RKO (cell line): ENCODE data around the gene KLHL29.

Experiments used
- DNase-seq: peaks from one replicate; pipeline ENCODE4 v3.0.0-alpha.2; 2016; ENCODE audit warnings: low spot score

The KLHL29 gene

DNA sequence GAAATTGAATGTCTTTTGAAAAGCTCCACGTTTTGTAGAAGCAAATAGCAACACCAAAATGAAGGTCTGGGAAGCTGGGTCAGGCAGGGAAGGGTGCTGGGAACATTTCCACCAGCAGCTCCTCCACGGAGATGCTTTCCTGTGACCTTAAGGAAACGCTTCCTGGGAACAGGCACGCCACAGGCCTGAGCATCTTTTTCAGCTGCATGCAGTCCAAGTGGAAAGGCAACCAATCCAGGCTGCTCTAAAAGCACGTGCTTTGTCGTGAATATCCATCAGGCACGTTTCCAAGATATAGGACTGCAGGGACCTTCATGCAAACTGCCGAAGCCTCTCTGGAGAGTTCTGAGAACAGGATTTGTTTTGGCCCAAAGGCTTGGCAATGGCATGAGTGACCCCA lies 109.3 kb downstream of the KLHL29 start:
- DNase-seq: no peak

- DNase-seq: no peak
These were observed 110.7 kb downstream of the KLHL29 start for GRCh38 chr2:23495661-23496114.

DNA sequence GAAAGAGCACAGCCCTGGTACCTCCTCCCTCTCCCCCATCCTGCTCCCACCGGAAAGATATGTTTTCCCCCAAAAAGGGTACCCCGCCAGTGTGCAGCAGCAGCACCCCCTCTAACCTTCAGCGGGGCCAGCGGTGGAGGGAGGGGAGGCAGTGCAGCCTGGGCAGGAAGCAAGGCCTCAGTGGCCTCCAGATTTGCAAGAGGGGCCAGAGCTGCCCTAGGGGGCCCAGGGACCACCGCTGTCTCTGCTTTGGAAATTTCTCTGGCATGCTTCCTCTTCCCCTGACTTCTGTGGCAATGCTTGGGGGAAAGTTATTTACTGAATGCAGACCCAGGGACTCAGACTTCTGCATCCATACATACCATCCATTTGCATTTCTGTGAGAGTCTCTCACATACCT lies 111.5 kb downstream of the KLHL29 start:
- no peak for DNase-seq

- no peak for DNase-seq
These were observed 112.1 kb downstream of the KLHL29 start for GRCh38 chr2:23497063-23497462.

DNA sequence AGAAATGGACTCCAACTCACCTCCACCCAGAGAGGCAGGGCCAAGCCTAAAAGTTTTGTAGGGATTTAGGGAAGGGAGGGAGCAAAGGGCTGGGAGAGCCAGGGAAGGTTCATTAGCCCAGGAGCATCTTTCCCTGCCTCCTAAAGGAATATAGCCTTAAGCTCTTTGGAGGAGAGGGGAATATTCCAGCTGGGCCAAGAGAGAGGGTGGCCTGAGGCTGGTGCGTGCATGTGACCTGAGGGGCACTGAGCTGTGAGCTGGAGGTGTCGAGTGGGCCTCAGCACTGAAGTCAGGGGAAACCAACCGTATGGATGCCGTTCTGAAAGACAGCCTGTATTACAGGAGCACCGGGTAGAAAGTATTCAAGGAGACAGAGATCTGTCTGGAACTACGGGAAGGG lies 112.6 kb downstream of the KLHL29 start:
- no peak for DNase-seq

DNA sequence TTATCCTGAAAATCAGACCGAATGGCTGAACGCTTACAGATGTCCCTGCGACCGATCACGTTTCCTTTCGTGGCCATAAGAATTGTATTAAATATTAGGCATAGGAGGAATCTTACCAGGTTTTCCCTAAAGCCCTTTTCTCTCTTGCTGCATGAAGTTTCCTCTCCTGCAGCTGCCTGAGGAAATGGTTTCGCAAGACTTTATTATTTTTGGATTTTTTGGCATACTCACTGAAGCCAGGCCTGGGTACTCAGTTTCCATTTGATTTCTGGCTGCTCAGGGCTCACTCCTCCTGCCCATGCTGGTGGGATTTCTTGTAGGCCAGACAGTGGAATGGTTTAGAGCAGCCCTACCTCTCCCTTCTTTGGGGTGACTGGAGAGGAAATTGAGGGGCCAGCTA lies 114.0 kb downstream of the KLHL29 start:
- no peak for DNase-seq

DNA sequence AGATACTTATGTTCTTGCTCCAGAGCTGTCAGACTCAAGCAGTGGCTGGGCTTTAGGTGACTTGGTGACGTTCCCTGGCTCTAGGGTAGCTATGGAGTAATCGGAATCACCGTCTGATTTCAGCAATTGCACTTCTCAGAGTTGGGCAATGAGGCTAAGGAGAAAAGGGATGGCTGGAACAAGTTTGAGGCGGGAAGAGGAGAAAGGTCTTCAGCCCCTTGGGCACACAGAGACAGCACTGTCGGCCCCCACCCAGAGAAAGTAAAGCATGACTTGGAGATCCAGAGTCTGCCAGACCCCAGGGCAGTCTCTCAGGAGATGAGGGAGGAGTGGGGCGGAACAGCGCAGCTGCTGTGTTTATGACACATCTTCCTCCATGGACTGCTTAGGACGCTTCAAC lies 114.5 kb downstream of the KLHL29 start:
- no peak for DNase-seq

DNA sequence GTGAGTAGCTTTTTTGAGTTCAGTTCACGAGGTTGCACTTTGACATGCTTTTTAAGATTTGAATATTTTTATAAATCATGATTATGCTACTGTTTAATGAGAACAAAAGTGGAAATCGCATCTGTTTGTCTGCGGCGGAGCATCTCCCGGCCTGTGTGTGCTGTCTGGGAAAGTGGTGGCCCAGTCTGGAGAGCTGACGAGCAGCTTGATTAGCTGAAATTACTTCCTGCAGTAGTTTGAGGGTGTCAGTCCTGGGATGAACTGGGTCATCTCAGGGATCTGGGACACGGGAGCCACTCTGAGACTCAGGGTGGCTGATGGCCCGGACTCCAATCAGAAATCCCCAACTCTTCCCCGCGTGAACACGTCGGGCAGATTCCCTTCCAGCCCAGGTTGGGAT lies 115.9 kb downstream of the KLHL29 start:
- no peak for DNase-seq

DNA sequence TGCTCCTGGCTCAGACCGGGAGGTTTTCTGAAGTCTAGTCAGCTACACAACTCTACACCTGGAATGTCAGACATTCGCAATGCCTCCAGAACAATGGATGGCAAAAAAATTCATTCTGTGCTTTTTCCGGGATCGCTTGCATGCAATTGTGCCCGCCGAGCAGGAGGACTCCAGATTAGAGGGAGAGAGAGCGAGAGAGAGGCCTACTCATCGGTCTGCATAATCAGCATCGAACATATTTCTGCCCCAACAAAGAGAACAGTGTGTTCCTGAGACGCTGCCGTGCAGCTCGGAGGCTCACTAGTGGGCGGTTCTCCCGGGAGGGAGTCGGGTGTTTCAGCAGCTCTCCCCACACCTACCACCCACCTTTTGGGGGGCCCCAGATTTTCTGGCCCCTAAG lies 117.1 kb downstream of the KLHL29 start:
- no peak for DNase-seq

DNA sequence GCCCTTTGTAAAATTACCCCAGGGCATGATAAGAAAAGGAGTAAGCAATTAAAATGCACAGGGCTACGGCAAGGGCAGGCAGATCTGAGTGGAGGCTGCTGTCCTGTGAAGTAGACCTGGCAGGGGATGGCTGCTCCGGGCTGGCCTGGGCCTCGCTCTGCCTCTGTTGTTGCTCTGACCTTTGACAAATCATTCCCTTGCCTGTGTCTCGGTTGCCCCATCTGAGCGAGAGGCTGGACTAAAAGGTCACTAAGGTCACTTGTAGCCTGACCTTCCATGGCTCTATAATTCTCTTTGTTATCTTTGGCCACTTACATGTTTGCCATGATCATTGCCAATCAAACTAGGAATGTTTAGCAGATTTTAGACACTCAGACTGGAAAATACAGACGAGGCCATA lies 118.1 kb downstream of the KLHL29 start:
- DNase-seq: no peak

DNA sequence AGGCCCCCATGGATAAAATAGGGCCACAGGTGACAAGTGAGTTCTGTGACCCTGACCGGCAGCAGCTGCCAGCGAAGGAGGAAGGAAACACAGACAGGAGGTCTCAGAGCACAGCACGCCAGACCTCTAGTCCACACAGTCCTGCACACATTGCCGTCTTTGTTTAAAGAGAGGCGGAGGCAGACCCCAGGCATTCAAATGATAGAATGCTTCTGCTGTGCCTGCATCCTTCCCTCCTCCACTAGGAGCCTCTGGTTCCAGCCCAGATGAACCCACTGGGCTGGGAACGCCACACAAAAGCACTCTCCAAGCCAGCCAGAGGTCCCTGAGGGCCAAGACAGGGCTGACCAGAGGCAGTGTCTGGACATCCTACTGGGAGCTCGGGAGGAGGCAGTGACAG lies 118.7 kb downstream of the KLHL29 start:
- DNase-seq: no peak

DNA sequence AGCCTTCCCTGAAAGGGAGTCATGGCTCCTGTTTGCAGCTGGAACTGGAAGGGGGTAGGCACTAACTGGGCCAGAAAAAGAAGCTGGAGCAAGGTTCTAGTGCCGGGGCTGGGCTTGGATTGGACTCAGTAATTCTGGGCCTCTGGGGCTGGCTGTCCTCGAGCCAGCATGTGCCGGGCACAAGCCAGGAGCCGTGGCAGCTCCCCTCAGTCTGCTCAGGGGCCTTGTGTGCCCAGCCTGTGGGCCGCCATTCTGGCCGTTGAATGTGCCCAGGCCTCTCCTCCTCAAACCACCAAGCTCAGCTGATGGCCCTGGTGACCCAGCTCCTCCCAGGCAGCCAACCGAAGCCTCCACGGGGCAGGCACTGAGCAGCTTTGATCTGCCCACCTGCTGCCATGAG lies 119.6 kb downstream of the KLHL29 start:
- no peak for DNase-seq

DNA sequence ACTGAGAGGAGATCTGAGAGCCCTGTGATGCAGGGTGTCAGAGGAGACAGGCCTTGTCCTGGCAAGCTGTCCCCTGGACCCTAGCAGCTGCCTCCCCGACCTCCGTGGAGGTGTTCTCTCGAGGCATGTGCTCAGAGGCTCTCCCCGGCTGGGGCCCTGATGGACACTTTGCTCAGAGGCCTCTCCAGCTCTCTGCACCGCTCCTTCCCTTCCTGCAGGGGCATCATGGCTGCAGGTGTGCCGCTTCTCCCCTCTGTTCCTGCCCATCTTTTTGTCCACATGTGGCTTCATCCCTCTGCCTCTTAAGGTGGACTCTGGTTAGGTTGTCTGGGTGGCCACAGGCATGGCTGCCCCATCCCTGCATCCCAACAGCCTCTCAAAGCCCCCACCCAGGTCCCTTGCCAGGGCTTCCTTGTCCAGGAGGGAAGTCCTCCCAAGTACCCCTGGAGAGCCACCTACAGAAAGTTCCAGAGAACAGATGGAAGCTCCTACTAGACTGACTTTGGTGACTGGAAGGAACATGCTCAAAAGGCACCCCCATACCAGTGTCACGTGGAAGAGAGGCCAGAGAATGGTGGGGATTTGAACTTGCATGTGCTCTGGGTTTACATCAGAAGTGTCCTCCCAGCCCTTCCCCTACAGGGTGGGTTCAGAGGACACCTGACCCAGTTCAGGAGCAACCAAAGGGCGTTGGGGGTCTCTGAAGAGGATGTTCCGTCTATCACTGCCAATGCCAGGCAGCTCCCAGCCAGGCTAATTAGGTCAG lies 120.4 kb downstream of the KLHL29 start:
- DNase-seq: no peak

GRCh38 chr2:23505984-23506380 lies 121.0 kb downstream of the KLHL29 start:
- DNase-seq: no peak

DNA sequence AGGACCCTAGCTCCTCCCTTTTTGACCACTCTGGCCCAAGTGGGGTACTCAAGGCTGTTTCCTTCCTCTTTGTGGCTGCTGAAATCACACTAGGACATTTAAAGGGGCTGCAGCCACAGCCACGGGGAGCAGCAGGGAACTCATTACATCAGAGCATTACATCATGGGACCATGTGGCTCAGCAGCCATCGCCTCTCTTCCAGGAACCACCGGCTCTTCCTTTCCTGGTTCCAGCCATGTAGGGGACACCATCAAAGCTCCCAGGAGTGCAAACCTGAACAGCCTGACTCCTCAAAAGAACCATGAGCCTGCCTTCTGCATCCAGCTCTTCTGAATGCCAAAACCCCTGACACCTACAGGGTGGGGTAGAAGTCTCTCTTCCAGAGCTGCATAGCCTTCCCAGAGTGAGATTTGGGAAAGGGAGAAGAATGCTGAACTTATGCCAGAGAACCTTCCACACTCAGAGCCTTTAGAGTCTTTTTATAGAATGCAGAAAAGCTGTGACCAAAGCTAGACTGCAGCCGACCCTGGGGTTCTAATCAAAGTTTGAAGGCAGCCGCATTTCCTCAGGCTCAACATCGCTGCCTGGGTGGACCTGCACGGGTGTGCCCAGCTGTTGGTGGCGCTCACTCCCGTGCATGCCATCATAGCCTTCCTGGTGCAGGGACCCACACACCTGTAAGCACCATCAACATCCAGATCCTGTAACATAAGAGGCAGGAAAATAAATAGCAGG lies 121.7 kb downstream of the KLHL29 start:
- no peak for DNase-seq

- DNase-seq: no peak
These were observed 122.5 kb downstream of the KLHL29 start for GRCh38 chr2:23507267-23508065.

- no peak for DNase-seq
These were observed 123.0 kb downstream of the KLHL29 start for GRCh38 chr2:23508066-23508390.

DNA sequence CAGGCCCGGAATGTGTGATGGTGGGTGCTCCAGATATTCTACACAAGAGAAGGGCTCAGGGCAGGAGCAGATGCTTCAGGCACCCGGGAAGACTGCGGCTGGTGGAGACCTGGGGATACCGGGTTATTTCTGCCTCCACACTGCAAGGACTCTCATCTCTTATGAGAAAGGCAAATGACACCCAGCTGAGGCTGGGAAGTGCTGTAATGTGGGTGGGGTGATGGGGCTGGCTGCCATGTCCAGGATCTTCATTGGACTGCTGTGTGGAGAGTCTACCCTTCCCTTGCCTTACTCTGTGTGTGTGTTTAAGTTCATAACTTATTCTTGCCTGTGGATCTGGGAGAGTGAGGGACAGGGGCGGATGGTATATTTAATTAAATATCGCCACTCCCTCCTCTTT lies 124.1 kb downstream of the KLHL29 start:
- no peak for DNase-seq

- DNase-seq: no peak
These were observed 124.8 kb downstream of the KLHL29 start for GRCh38 chr2:23509596-23510292.

- DNase-seq: no peak
These were observed 125.5 kb downstream of the KLHL29 start for GRCh38 chr2:23510471-23510870.

DNA sequence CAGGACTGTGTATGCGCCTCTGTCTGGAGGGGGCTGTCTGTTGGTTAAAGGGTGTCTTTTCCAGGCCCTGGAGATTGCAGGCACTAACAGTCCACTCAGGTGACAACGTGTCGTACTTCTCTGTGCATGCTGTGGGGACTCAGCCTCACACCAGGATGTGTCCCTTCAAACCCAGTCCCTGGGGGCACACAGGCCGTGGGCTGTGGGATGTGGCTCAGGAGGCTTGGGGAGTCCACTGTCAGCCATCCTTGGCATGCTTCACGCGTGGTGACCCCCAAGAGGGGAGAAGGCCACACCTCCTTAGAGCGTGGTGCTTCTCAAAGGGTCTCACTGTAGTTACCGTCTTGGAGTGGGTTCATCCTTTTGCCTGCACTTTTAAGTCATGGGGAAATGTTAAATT lies 127.8 kb downstream of the KLHL29 start:
- DNase-seq: no peak

- no peak for DNase-seq
These were observed 128.4 kb downstream of the KLHL29 start for GRCh38 chr2:23513245-23513871.
